Glutamatergic neuron (in vitro differentiated cells): ENCODE measurements around the gene YTHDC1. TPM values are rescaled to one million over a fixed set of nuclear protein-coding genes. Genes with fewer than 3 reads are reported as not detected.

Experiments
- DNase-seq: peaks from one replicate; pipeline ENCODE4 v3.0.0; 2022
- H3K27ac Mint-ChIP-seq: one replicate; pipeline ENCODE4 v1.8.0; 2020; ENCODE audit warnings: mild to moderate bottlenecking, mixed read lengths, inconsistent platforms; ENCODE audit not compliant: unreplicated experiment
- H3K27me3 Mint-ChIP-seq: one replicate; pipeline ENCODE4 v1.8.0; 2020; ENCODE audit warnings: mild to moderate bottlenecking, moderate library complexity, mixed read lengths, inconsistent platforms; ENCODE audit not compliant: unreplicated experiment
- H3K36me3 Mint-ChIP-seq: one replicate; pipeline ENCODE4 v1.8.0; 2020; ENCODE audit warnings: mild to moderate bottlenecking, mixed read lengths, inconsistent platforms; ENCODE audit not compliant: unreplicated experiment
- H3K4me1 Mint-ChIP-seq: one replicate; pipeline ENCODE4 v1.8.0; 2020; ENCODE audit warnings: mild to moderate bottlenecking, low read depth, mixed read lengths, inconsistent platforms; ENCODE audit not compliant: unreplicated experiment
- H3K4me3 Mint-ChIP-seq: one replicate; pipeline ENCODE4 v1.8.0; 2020; ENCODE audit warnings: mild to moderate bottlenecking, mixed read lengths, inconsistent platforms; ENCODE audit not compliant: unreplicated experiment
- H3K9me3 Mint-ChIP-seq: one replicate; pipeline ENCODE4 v1.8.0; 2020; ENCODE audit warnings: mild to moderate bottlenecking, moderate library complexity, mixed read lengths, inconsistent platforms; ENCODE audit not compliant: unreplicated experiment
- CTCF ChIP-seq: fragments of 200-600 bp; sonication (generic); IDR thresholded peaks from one replicate; pipeline ENCODE4 v1.5.0; 2021; ENCODE audit not compliant: partially characterized antibody, unreplicated experiment
- total RNA-seq: library from RNA; stranded (reverse); fragmentation: NEBNext Ultra II Directional; extraction: Animal tissue kit (Norgen Biotek cat#: 25700); gene quantifications from one replicate; pipeline ENCODE4 v1.2.1, GENCODE V29; 2021; ENCODE audit not compliant: unreplicated experiment

Gene YTHDC1
- total RNA-seq, 1 donor from 2014 or later: 114 TPM

- Mint-ChIP-seq H3K27me3 (peaks cover 2% of the 10 kb centered on the region), H3K27ac (no peak overlapping the region), H3K4me3 (no peak overlapping the region), H3K4me1 (no peaks in the 10 kb centered on the region), H3K36me3 (peaks cover 4% of the 10 kb centered on the region), H3K9me3 (no peaks in the 10 kb centered on the region)
- no peak for DNase-seq
- TF ChIP-seq CTCF: no peak
These were observed 9.1 kb upstream of the YTHDC1 start for GRCh38 chr4:68358988-68359387.

- no peak for TF ChIP-seq CTCF
- Mint-ChIP-seq H3K27me3 (peaks cover 11% of the 10 kb centered on the region), H3K27ac (no peak overlapping the region), H3K4me1 (peaks cover 3% of the 10 kb centered on the region), H3K4me3 (no peak overlapping the region), H3K9me3 (peaks cover 12% of the 10 kb centered on the region), H3K36me3 (no peaks in the 10 kb centered on the region)
- no peak for DNase-seq
These were observed 2.9 kb upstream of the YTHDC1 start for GRCh38 chr4:68352791-68353190.

GRCh38 chr4:68349279-68349648, 626 bp downstream of the YTHDC1 start:
- TF ChIP-seq CTCF: no peak
- Mint-ChIP-seq H3K9me3 (peaks cover 12% of the 10 kb centered on the region), H3K4me1 (peaks cover 15% of the 10 kb centered on the region), H3K36me3 (no peaks in the 10 kb centered on the region), H3K27ac (peak overlapping the region; percentile 98), H3K27me3 (peaks cover 11% of the 10 kb centered on the region), H3K4me3 (peak overlapping the region; percentile 96)
- no peak for DNase-seq

- no peak for TF ChIP-seq CTCF
- Mint-ChIP-seq H3K4me3 (peak overlapping the region; percentile 96), H3K27me3 (peaks cover 11% of the 10 kb centered on the region), H3K27ac (peak overlapping the region; percentile 98), H3K36me3 (no peaks in the 10 kb centered on the region), H3K4me1 (peaks cover 19% of the 10 kb centered on the region), H3K9me3 (peaks cover 12% of the 10 kb centered on the region)
- DNase-seq: no peak
These were observed 1.3 kb downstream of the YTHDC1 start for GRCh38 chr4:68348577-68348976.

GRCh38 chr4:68347845-68348244, 2.0 kb downstream of the YTHDC1 start:
- peaks cover 12% of the 10 kb centered on the region for H3K9me3 Mint-ChIP-seq
- TF ChIP-seq CTCF: no peak
- DNase-seq: no peak
- H3K27me3 Mint-ChIP-seq: peaks cover 11% of the 10 kb centered on the region
- no peaks in the 10 kb centered on the region for H3K36me3 Mint-ChIP-seq
- peak overlapping the region; percentile 98 for H3K27ac Mint-ChIP-seq
- H3K4me3 Mint-ChIP-seq: peak overlapping the region; percentile 96
- peaks cover 19% of the 10 kb centered on the region for H3K4me1 Mint-ChIP-seq
